HCT116 (cell line): Measurements from ENCODE around the gene SLC47A2. TPM values are rescaled to one million over a fixed set of nuclear protein-coding genes. Genes with fewer than 3 reads are reported as not detected.

ENCODE experiments used
- ATAC-seq: fragments of 200-7000 bp; cut with Tn5 transposase; 2 replicates; pipeline ENCODE4 v1.9.1; 2020; ENCODE audit warnings: mild to moderate bottlenecking, moderate library complexity
- BruUV-seq: library from RNA; stranded (reverse); fragments of 400-500 nt; replicated peaks from 2 replicates; lab custom pipeline; 2021; lab: Mats Ljungman, UMichigan
- CTCF ChIA-PET: fragments of 300-600 bp; sonication (Branson Sonifier 250); formaldehyde crosslinking; loops from one replicate; lab custom pipeline; 2021; ENCODE audit warnings: antibody characterized with exemption; lab: Charles Lee
- POLR2A ChIA-PET: fragments of 300-600, 350-600 bp; sonication (Branson Sonifier 250); formaldehyde crosslinking; loops from one replicate; lab custom pipeline; 2021; ENCODE audit warnings: antibody characterized with exemption; lab: Charles Lee
- RAD21 ChIA-PET, 2 experiments: fragments of 300-600 bp; sonication (Branson Sonifier 250); formaldehyde crosslinking; loops; one replicate each; lab custom pipeline; 2023; ENCODE audit warnings: low total read pairs in 2 of 2; ENCODE audit not compliant: uncharacterized antibody in 2 of 2, unreplicated experiment in 2 of 2, low non-redundant PET in 1 of 2; lab: Charles Lee
- DNase-seq: peaks from one replicate; pipeline ENCODE4 v3.0.0-alpha.2; 2010; ENCODE audit warnings: low read depth, low spot score
- H2AFZ ChIP-seq: fragments of 200-600 bp; shearing (Covaris generic), sonication (generic); 2 replicates; pipeline ENCODE4 v1.6.1; 2017; ENCODE audit warnings: low read depth, mixed run types, mixed read lengths, antibody characterized with exemption, low read length; ENCODE audit not compliant: poor library complexity, severe bottlenecking
- H3K27ac ChIP-seq: 2 replicates; pipeline ENCODE4 v1.5.1; 2012; ENCODE audit warnings: low read depth, low read length
- H3K27me3 ChIP-seq: fragments of 200-600 bp; sonication (generic); 2 replicates; pipeline ENCODE4 v1.6.1; 2016; ENCODE audit warnings: mixed run types, low read length, mixed read lengths; ENCODE audit not compliant: insufficient read depth
- H3K36me3 ChIP-seq, 2 experiments: fragments of 200-500 bp in 1 of 2; fragments of 200-600 bp in 1 of 2; sonication (Bioruptor generic) in 1 of 2; sonication (generic) in 1 of 2; 2 replicates each; pipeline versions ENCODE4 v1.5.1 to v1.6.1; 2014 to 2016; ENCODE audit warnings: low read length in 2 of 2, inconsistent platforms in 1 of 2, mixed read lengths in 1 of 2, mixed run types in 1 of 2; ENCODE audit not compliant: insufficient read depth in 2 of 2, control insufficient read depth in 1 of 2
- H3K4me1 ChIP-seq, 2 experiments: fragments of 200-600 bp in 1 of 2; sonication (generic) in 1 of 2; 2 replicates each; pipeline versions ENCODE4 v1.5.1 to v1.6.1; 2012 to 2017; ENCODE audit warnings: low read length in 2 of 2, inconsistent platforms in 1 of 2, mild to moderate bottlenecking in 1 of 2, mixed read lengths in 1 of 2, mixed run types in 1 of 2, moderate library complexity in 1 of 2; ENCODE audit not compliant: insufficient read depth in 2 of 2, control insufficient read depth in 1 of 2
- H3K4me2 ChIP-seq: fragments of 200-600 bp; sonication (generic); 2 replicates; pipeline ENCODE4 v1.6.1; 2017; ENCODE audit warnings: mixed run types, low read length, mixed read lengths
- H3K4me3 ChIP-seq, 2 experiments: fragments of 200-600 bp in 1 of 2; sonication (generic) in 1 of 2; replicated peaks in 1 of 2; 2 replicates each; pipeline ENCODE4 v1.5.1; 2011 to 2016; ENCODE audit warnings: low read length in 2 of 2, control low read depth in 1 of 2, low read depth in 1 of 2, mild to moderate bottlenecking in 1 of 2, mixed read lengths in 1 of 2, mixed run types in 1 of 2
- H3K79me2 ChIP-seq: fragments of 200-600 bp; sonication (generic); 2 replicates; pipeline ENCODE4 v1.6.1; 2017; ENCODE audit warnings: mild to moderate bottlenecking, mixed run types, low read length, moderate library complexity, mixed read lengths; ENCODE audit not compliant: insufficient read depth
- H3K9ac ChIP-seq: fragments of 200-600 bp; sonication (generic); 2 replicates; pipeline ENCODE4 v1.6.1; 2016; ENCODE audit warnings: low read length, mixed read lengths
- H3K9me2 ChIP-seq: fragments of 200-600 bp; sonication (generic), shearing (Covaris generic); 2 replicates; pipeline ENCODE4 v1.6.1; 2017; ENCODE audit warnings: mixed run types, mild to moderate bottlenecking, moderate library complexity; ENCODE audit not compliant: insufficient read depth
- H3K9me3 ChIP-seq, 2 experiments: fragments of 200-500 bp in 1 of 2; fragments of 200-600 bp in 1 of 2; sonication (Bioruptor generic) in 1 of 2; sonication (generic) in 1 of 2; 2 replicates each; pipeline ENCODE4 v1.6.1; 2014 to 2017; ENCODE audit warnings: low read length in 2 of 2, mixed read lengths in 2 of 2, inconsistent platforms in 1 of 2, low read depth in 1 of 2, mild to moderate bottlenecking in 1 of 2, mixed run types in 1 of 2, moderate library complexity in 1 of 2; ENCODE audit not compliant: control insufficient read depth in 1 of 2, insufficient read depth in 1 of 2
- H4K20me1 ChIP-seq: fragments of 200-600 bp; sonication (generic), shearing (Covaris generic); 2 replicates; pipeline ENCODE4 v1.6.1; 2017; ENCODE audit warnings: mixed run types, mild to moderate bottlenecking, moderate library complexity; ENCODE audit not compliant: insufficient read depth
- CBX3 ChIP-seq: IDR thresholded peaks from 2 replicates; pipeline ENCODE4 v1.6.1; 2012; ENCODE audit warnings: low read depth
- CEBPB ChIP-seq: IDR thresholded peaks from 2 replicates; pipeline ENCODE4 v1.6.1; 2012; ENCODE audit warnings: low read depth
- EGR1 ChIP-seq: IDR thresholded peaks from 2 replicates; pipeline ENCODE4 v1.6.1; 2012; ENCODE audit warnings: low read depth
- ELF1 ChIP-seq: IDR thresholded peaks from 2 replicates; pipeline ENCODE4 v1.6.1; 2012; ENCODE audit warnings: low read depth, borderline replicate concordance
- EZH2 ChIP-seq: fragments of 200-600 bp; sonication (generic); IDR thresholded peaks from 2 replicates; pipeline ENCODE4 v1.6.1; 2017; ENCODE audit warnings: antibody characterized with exemption, mixed run types
- EZH2phosphoT487 ChIP-seq: fragments of 200-600 bp; IDR thresholded peaks from 2 replicates; pipeline ENCODE4 v1.6.1; 2018; ENCODE audit warnings: antibody characterized with exemption, borderline replicate concordance
- FOSL1 ChIP-seq: IDR thresholded peaks from 2 replicates; pipeline ENCODE4 v1.6.1; 2012; ENCODE audit warnings: low read depth
- POLR2A ChIP-seq: IDR thresholded peaks from 2 replicates; pipeline ENCODE4 v1.7.0; 2011; ENCODE audit warnings: borderline replicate concordance; ENCODE audit not compliant: insufficient read depth, insufficient read length; ENCODE audit errors: extremely low read depth
- POLR2AphosphoS5 ChIP-seq: IDR thresholded peaks from 2 replicates; pipeline ENCODE4 v1.6.1; 2011; ENCODE audit warnings: mild to moderate bottlenecking, low read depth, low read length, moderate library complexity
- SIN3A ChIP-seq: IDR thresholded peaks from 2 replicates; pipeline ENCODE4 v1.6.1; 2012; ENCODE audit warnings: low read depth
- SRF ChIP-seq: IDR thresholded peaks from 2 replicates; pipeline ENCODE4 v1.6.1; 2012; ENCODE audit warnings: low read depth
- TCF7L2 ChIP-seq: IDR thresholded peaks from 2 replicates; pipeline ENCODE4 v1.7.0; 2011; ENCODE audit warnings: borderline replicate concordance, inconsistent platforms; ENCODE audit not compliant: insufficient read depth, insufficient read length; ENCODE audit errors: extremely low read depth
- YY1 ChIP-seq: IDR thresholded peaks from 2 replicates; pipeline ENCODE4 v1.6.1; 2011; ENCODE audit warnings: low read length, low read depth, moderate library complexity, mild to moderate bottlenecking; ENCODE audit not compliant: insufficient replicate concordance; ENCODE audit errors: extremely low read depth
- ZFX ChIP-seq: fragments of 450-650 bp; IDR thresholded peaks from 2 replicates; pipeline ENCODE4 v1.6.1; 2017
- ZNF274 ChIP-seq: fragments of 200-500 bp; sonication (Bioruptor generic); IDR thresholded peaks from 2 replicates; pipeline ENCODE4 v1.6.1; 2014; ENCODE audit warnings: mild to moderate bottlenecking, low read depth, low read length, inconsistent platforms
- intact Hi-C: fragments of 100-400 bp; cut with micrococcal nuclease; formaldehyde crosslinking; loops from 2 replicates; pipeline ENCODE4 v1.10.0; 2022
- total RNA-seq: library from RNA; stranded (reverse); gene quantifications from one replicate; pipeline ENCODE4 v1.2.1, GENCODE V29; 2021; ENCODE audit not compliant: unreplicated experiment
- TF ChIP-seq, protein P1 (sequence below): IDR thresholded peaks from 2 replicates; pipeline ENCODE4 v1.6.1; 2012; ENCODE audit warnings: low read depth
- TF ChIP-seq, protein P2 (sequence below): IDR thresholded peaks from 2 replicates; pipeline ENCODE4 v1.6.1; 2012

The SLC47A2 gene
- total RNA-seq, 1 experiment from 2014 or later = not detected

DNA sequence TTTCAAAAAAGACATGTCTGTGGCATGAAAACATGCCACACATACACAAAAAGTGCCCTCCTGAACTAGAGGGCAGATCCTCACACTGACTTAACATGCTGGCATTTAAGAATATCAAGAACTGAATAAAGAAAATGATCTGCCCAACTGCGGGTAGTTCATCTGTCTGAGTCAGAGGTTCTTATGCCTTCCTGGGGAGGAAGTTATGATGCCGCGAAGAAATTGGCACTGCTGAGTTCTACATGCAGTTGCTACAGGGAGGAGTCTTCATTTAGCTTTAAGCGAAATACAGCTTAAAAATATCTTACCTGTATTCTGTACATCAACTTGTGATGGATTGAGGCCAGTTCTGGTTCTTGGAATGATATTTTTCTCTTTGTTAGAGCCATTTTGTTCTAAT lies 61.5 kb downstream of the SLC47A2 start:
- no TSS peak for BruUV-seq
- POLR2A ChIA-PET = no interaction called here
- Histone ChIP-seq H2AFZ (no peak overlapping the region), H3K27ac (no peak overlapping the region), H3K9ac (no peak overlapping the region), H3K4me1 (peaks cover 19 to 23% of the 10 kb centered on the region in 2 experiments), H3K79me2 (peaks cover 34% of the 10 kb centered on the region), H3K9me3 (no peaks in the 10 kb centered on the region), H3K4me3 (no peak overlapping the region), H3K9me2 (no peaks in the 10 kb centered on the region), H3K27me3 (no peaks in the 10 kb centered on the region), H3K4me2 (no peak overlapping the region), H3K36me3 (peaks cover 13 to 19% of the 10 kb centered on the region in 2 experiments; a peak in 2 of 4 replicates), H4K20me1 (no peaks in the 10 kb centered on the region)
- intact Hi-C loops = no loop called here
- no peak for DNase-seq
- RAD21 ChIA-PET = no interaction called here
- no peak for ATAC-seq
- TF ChIP-seq POLR2A = no peak
- no peak for TF ChIP-seq YY1
- no peak for TF ChIP-seq EZH2phosphoT487
- no peak for TF ChIP-seq CBX3
- no peak for TF ChIP-seq ZNF274
- TF ChIP-seq CEBPB = no peak
- no peak for TF ChIP-seq FOSL1
- CTCF ChIA-PET = no interaction called here

DNA sequence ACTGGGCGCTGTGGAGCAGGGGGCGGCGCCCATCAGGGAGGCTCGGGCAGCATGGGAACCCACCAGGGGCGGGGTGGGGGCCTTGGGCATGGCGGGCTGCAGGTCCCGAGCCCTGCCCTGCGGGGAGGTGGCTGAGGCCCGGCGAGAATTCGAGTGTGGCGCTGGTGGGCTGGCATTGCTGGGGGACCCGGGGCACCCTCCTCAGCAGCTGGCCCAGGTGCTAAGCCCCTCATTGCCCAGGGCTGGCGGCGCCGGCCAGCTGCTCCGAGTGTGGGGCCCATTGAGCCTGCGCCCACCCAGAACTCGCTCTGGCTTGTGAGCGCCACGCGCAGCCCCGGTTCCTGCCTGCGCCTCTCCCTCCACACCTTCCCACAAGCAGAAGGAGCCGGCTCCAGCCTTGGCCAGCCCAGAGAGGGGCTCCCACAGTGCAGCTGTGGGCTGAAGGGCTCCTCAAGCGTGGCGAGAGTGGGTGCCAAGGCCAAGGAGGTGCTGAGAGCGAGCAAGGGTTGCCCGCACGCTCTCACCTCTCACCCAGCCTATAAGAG lies 62.0 kb downstream of the SLC47A2 start:
- Histone ChIP-seq H3K9me2 (no peaks in the 10 kb centered on the region), H3K79me2 (peaks cover 39% of the 10 kb centered on the region), H3K9ac (no peak overlapping the region), H3K27ac (no peak overlapping the region), H3K4me2 (no peak overlapping the region), H3K36me3 (peaks cover 13 to 17% of the 10 kb centered on the region in 2 experiments; a peak in 2 of 4 replicates), H3K9me3 (no peaks in the 10 kb centered on the region), H4K20me1 (no peaks in the 10 kb centered on the region), H3K4me1 (peaks cover 20 to 27% of the 10 kb centered on the region in 2 experiments), H3K4me3 (no peak overlapping the region), H3K27me3 (no peaks in the 10 kb centered on the region), H2AFZ (no peak overlapping the region)
- ATAC-seq = no peak
- ChIA-PET RAD21 (no interaction called here), POLR2A (no interaction called here), CTCF (no interaction called here)
- intact Hi-C loops = no loop called here
- no peak for DNase-seq
- no TSS peak for BruUV-seq
- TF ChIP-seq YY1 = no peak
- no peak for TF ChIP-seq CEBPB
- TF ChIP-seq SRF = no peak
- no peak for TF ChIP-seq EGR1
- TF ChIP-seq POLR2AphosphoS5 = no peak
- TF ChIP-seq FOSL1 = no peak
- no peak for TF ChIP-seq EZH2phosphoT487
- TF ChIP-seq ZFX = no peak
- TF ChIP-seq ELF1 = no peak
- TF ChIP-seq POLR2A = no peak
- TF ChIP-seq, protein P1, sequence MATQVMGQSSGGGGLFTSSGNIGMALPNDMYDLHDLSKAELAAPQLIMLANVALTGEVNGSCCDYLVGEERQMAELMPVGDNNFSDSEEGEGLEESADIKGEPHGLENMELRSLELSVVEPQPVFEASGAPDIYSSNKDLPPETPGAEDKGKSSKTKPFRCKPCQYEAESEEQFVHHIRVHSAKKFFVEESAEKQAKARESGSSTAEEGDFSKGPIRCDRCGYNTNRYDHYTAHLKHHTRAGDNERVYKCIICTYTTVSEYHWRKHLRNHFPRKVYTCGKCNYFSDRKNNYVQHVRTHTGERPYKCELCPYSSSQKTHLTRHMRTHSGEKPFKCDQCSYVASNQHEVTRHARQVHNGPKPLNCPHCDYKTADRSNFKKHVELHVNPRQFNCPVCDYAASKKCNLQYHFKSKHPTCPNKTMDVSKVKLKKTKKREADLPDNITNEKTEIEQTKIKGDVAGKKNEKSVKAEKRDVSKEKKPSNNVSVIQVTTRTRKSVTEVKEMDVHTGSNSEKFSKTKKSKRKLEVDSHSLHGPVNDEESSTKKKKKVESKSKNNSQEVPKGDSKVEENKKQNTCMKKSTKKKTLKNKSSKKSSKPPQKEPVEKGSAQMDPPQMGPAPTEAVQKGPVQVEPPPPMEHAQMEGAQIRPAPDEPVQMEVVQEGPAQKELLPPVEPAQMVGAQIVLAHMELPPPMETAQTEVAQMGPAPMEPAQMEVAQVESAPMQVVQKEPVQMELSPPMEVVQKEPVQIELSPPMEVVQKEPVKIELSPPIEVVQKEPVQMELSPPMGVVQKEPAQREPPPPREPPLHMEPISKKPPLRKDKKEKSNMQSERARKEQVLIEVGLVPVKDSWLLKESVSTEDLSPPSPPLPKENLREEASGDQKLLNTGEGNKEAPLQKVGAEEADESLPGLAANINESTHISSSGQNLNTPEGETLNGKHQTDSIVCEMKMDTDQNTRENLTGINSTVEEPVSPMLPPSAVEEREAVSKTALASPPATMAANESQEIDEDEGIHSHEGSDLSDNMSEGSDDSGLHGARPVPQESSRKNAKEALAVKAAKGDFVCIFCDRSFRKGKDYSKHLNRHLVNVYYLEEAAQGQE = no peak
- TF ChIP-seq ZNF274 = no peak
- TF ChIP-seq EZH2 = no peak
- TF ChIP-seq CBX3 = no peak
- TF ChIP-seq TCF7L2 = no peak
- TF ChIP-seq, protein P2, sequence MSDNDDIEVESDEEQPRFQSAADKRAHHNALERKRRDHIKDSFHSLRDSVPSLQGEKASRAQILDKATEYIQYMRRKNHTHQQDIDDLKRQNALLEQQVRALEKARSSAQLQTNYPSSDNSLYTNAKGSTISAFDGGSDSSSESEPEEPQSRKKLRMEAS = no peak
- TF ChIP-seq SIN3A = no peak
